T-helper 9 cell (primary cell): ENCODE results near the gene DNMBP.
"Not testable (repeated sequence)": the region's sequence is repeated elsewhere in the genome, so short reads cannot be mapped to it uniquely, and the experiment has no call there.

Source experiments
- DNase-seq: peaks from one replicate; pipeline ENCODE4 v3.0.0-alpha.2; 2020

DNMBP gene

GRCh38 chr10:100020142-100020885, 10.6 kb upstream of the DNMBP start:
- DNase-seq: no peak

- DNase-seq: no peak
These were observed 10.0 kb upstream of the DNMBP start for GRCh38 chr10:100019787-100020141.

GRCh38 chr10:100014071-100014762, 4.5 kb upstream of the DNMBP start:
- DNase-seq: no peak

- no peak for DNase-seq
These were observed 3.9 kb upstream of the DNMBP start for GRCh38 chr10:100013621-100014020.

GRCh38 chr10:100011906-100012305, 2.2 kb upstream of the DNMBP start:
- not testable (repeated sequence) for DNase-seq

GRCh38 chr10:100009283-100009792, 409 bp downstream of the DNMBP start:
- DNase-seq: no peak

- DNase-seq: no peak
These were observed 952 bp downstream of the DNMBP start for GRCh38 chr10:100008708-100009282.

GRCh38 chr10:100008142-100008522, 1.6 kb downstream of the DNMBP start:
- no peak for DNase-seq

GRCh38 chr10:100007231-100008141, 2.3 kb downstream of the DNMBP start:
- DNase-seq: no peak

GRCh38 chr10:100006243-100006886, 3.4 kb downstream of the DNMBP start:
- no peak for DNase-seq

GRCh38 chr10:100004805-100005510, 4.8 kb downstream of the DNMBP start:
- no peak for DNase-seq

- DNase-seq: no peak
These were observed 9.6 kb downstream of the DNMBP start for GRCh38 chr10:100000109-100000644.

GRCh38 chr10:99999319-100000108, 10.2 kb downstream of the DNMBP start:
- no peak for DNase-seq

GRCh38 chr10:99998889-99999288, 10.9 kb downstream of the DNMBP start:
- DNase-seq: no peak

GRCh38 chr10:99996671-99997648, 12.8 kb downstream of the DNMBP start:
- DNase-seq: no peak

GRCh38 chr10:99995713-99996112, 14.0 kb downstream of the DNMBP start:
- DNase-seq: no peak

- DNase-seq: no peak
These were observed 14.5 kb downstream of the DNMBP start for GRCh38 chr10:99995269-99995668.

GRCh38 chr10:99994801-99995200, 14.9 kb downstream of the DNMBP start:
- no peak for DNase-seq
